GM11168 (cell line): ENCODE data around the gene AGXT2.
"Not testable (repeated sequence)": the region's sequence is repeated elsewhere in the genome, so short reads cannot be mapped to it uniquely, and the experiment has no call there.

Source experiments
- in situ Hi-C: fragments of 300-500 bp; cut with MboI; formaldehyde crosslinking; loops from one replicate; pipeline ENCODE4 v1.12.0; 2022; ENCODE audit warnings: low sequenced_read_pairs; ENCODE audit not compliant: unreplicated experiment

AGXT2 gene

DNA sequence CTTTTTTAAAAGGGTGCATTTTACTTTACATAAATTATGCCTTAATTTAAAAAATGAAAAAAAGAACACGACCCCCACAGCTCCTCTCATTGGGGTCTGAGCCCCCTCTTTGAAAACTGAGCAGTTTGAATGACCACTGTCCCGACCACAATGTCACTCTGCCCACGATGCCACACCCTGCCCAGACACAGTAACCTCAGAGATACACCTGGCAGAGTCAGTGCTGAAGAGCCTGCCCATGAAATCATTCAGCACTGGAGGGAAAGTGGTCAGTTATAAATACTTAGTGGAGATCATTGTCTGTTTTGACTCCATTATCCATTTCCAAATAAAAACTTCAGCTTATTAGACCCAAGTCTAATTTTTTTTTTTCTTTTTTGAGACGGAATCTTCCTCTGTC is 69.1 kb downstream of the AGXT2 start:
- in situ Hi-C loops: no loop called here

DNA sequence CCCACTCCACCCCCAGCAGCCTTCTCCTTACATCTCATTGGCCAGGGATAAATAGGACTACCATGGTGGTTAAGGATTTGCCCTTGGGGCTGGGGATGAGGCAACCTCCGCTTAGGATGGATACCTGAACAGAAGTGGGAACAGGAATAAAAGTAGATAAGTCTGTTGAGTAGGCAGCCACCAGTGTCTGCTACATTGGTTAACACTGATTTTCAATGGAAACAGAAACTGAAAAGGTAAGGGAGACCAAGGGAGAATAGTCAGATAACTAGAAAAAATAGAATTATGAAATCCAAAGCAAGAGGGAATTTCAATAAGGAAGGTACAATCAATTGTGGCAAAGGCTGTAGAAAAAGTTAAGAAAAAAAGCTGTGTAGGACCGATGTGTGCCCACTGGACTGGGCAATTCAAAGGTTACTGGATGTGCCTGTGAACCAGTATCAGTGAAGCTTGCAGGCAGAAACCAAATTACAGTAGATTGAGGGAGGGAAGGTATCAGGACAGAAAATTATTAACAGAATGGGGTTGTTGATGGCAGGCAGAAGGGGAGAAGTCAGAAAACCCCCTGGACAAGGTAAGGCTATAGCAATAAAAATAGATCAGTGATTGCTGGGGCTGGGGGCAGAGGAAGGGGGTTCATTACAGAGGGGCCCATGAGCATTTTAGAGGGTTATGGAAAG is 69.7 kb downstream of the AGXT2 start:
- in situ Hi-C loops: no loop called here

DNA sequence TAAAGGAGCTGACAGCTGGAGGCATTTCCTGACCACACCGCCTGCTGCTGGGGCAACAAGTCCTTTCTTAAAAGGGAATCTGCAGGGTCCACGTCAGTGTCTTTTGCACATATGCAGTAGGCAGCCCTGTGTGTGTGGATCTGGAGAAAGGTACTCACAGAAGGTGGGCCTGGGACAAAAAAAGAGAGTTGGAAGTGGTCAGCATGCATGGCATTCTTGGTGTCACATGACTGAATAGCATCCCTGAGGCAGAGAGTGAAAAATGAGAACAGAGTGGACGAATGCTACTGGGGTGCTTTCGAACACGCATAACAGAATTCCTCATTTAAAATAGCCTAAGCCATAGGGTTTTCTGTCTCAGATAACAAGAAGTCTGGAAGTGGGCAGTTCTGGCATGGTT is 71.4 kb downstream of the AGXT2 start:
- in situ Hi-C loops: no loop called here

DNA sequence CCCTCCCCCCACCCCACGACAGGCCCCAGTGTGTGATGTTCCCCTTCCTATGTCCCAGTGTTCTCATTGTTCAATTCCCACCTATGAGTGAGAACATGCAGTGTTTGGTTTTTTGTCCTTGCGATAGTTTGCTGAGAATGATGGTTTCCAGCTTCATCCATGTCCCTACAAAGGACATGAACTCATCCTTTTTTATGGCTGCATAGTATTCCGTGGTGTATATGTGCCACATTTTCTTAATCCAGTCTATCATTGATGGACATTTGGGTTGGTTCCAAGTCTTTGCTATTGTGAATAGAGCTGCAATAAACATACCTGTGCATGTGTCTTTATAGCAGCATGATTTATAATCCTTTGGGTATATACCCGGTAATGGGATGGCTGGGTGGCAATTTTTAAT is 76.1 kb downstream of the AGXT2 start:
- in situ Hi-C loops: not testable (repeated sequence)

DNA sequence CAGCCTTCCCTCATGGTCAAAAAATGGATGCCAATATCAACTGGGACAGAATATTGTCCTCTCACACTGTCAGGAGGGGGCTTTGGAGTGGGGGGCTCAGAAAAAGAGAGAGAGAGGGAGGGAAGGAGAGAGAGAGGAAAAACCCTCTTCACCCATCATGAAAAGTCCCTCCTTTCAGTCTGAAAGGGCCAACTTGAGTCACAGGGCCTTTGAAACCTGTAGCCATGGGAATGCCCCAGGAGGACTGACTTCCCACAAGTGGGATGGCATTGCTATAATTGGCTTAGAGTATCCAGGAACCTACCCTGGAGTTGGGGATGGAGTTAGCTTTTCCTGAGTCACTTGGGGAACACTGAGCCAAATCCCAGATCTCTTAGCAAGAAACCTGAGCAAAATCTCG is 77.2 kb downstream of the AGXT2 start:
- in situ Hi-C loops: no loop called here

DNA sequence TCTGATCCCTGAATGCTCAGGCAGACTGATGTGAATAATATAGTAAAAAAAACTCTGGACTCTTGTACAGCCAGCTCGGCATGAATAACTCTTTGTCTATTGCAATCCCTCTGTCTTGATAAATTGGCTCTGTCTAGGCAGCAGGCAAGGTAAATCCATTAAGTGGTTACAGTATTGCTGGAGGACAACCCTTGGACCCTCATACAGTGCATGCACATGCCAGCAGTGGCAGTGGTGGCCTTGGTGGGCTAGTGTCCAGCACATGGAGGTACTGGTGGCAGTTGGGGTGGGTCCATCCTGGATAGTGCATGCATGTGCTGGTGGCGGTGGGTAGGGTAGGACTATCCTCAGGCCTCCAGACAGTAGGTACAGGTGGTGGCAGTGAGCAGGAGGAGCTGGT is 79.5 kb downstream of the AGXT2 start:
- in situ Hi-C loops: no loop called here

DNA sequence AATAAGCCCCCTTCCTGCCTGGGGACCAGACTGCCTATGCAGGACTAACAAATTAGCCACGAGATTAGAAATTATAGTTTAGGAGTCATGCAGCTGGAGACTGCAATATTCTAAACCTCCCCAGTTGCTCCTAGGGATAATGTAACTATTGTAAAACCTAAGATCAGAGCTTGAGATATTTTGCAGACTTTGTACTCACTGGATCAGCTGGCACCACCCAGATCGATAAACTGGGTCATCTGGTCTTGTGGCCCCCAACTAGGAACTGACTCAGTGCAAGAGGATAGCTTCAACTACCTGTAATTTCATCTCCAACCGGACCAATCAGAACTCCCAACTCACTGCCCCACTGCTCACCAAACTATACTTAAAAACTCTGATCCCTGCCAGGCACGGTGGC is 80.2 kb downstream of the AGXT2 start:
- in situ Hi-C loops: no loop called here

DNA sequence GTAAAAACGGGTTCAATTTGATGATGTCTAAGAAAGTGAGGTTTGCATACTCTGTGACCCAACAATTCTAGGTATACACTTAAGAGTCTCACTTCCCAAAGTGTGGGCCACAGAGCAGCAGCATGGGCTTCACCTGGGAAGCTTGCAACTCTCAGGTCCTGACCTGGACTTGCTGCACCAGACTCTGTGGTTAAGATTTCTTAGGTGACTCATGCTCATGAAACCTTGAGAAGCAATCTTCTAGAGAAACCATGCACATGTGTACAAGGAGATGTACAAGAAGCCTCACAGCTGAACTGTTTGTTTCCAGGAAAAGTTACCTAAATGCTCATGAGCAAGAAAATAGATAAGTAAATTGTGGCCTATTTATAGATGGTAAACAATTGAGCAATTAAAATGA is 88.4 kb downstream of the AGXT2 start:
- in situ Hi-C loops: loop anchor here (5.0 kb wide), 1 partner anchor 43 kb away; no protein-coding TSS in a partner anchor

DNA sequence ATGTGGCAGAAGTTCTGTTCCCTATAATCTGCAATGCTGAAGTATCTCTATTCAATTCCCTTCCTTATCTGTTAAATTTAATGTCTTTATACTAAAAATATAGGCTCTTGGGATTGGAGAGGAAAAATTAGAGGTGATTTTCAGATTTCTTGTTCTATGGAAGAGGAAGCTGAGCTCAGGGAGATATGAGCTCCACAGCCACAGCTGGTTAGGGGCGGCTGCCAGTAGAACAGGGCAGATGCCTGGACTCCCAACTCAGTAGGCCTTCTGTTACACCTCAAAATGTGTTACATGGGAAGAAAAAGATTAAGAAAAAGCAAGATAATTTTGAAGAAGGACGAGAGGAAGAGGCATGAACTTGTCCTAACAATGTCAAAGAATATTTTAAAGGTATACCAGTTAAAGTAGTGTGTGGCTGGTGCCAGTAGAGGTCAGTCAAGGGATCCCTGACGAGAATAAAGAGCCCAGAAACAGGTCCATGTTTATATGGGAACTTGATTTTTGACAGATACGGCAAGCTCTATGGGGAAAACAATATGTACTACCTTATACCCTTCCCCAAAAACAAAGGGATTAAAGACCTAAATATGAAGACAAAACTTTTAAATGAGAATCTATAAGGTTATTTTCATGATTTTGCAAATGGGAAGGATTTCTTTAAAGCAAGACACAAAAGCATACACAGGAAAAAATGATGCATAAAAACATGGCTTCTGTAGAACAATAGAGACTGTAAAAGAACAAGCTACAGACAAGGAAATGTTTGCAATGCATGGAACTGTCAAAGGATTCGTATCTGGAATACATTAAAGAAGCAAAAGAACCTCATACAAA is 89.7 kb downstream of the AGXT2 start:
- in situ Hi-C loops: loop anchor here (5.0 kb wide), 1 partner anchor 44 kb away; no protein-coding TSS in a partner anchor

DNA sequence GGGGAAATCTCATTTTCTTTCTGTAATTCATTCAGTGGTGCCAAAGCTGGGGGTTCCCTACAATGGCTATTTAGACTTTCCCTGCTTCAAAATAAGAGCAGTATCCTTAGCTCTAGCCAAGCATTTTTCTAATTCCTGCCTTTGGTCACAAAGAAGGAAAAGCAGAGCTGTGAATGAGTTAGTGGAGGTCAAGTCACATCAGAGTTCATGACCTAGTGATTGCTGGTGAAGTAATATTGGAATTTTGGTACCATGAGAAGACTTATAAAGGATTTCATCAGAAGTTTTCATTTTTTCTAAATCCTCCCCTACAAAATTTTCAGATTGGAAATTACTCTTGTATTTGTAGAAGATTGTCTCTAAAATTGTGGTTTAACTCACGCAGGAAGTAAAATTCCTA is 90.4 kb downstream of the AGXT2 start:
- in situ Hi-C loops: loop anchor here (5.0 kb wide), 1 partner anchor 45 kb away; no protein-coding TSS in a partner anchor
